GM23338 (cell line): Measurements from ENCODE around the gene RHOA. TPM values are rescaled to one million over a fixed set of nuclear protein-coding genes. Genes with fewer than 3 reads are reported as not detected.

ENCODE experiments used
- ATAC-seq: fragments of 200-7000 bp; cut with Tn5 transposase; 3 replicates; pipeline ENCODE4 v1.9.1; 2020
- DNase-seq: peaks from one replicate; pipeline ENCODE4 v3.0.0-alpha.2; 2015; ENCODE audit warnings: low spot score
- H2AFZ ChIP-seq: fragments of 200-600 bp; sonication (generic); 2 replicates; pipeline ENCODE4 v1.8.0; 2016; ENCODE audit warnings: antibody characterized with exemption, mild to moderate bottlenecking, moderate library complexity
- H3F3A ChIP-seq: fragments of 200-600 bp; sonication (generic); replicated peaks from 2 replicates; pipeline ENCODE4 v1.8.0; 2017; ENCODE audit warnings: antibody characterized with exemption, mixed run types, low read depth
- H3K27ac ChIP-seq: fragments of 200-600 bp; sonication (generic); 2 replicates; pipeline ENCODE4 v1.6.1; 2016; ENCODE audit warnings: low read depth
- H3K27me3 ChIP-seq: fragments of 200-600 bp; sonication (generic); 2 replicates; pipeline ENCODE4 v1.8.0; 2016; ENCODE audit warnings: mild to moderate bottlenecking, mixed run types, moderate library complexity; ENCODE audit not compliant: insufficient read depth
- H3K36me3 ChIP-seq: fragments of 200-600 bp; sonication (generic); 2 replicates; pipeline ENCODE4 v1.8.0; 2016; ENCODE audit warnings: mild to moderate bottlenecking; ENCODE audit not compliant: insufficient read depth
- H3K4me1 ChIP-seq: fragments of 200-600 bp; sonication (generic); 2 replicates; pipeline ENCODE4 v1.8.0; 2016; ENCODE audit warnings: mild to moderate bottlenecking, moderate library complexity; ENCODE audit not compliant: insufficient read depth
- H3K4me2 ChIP-seq: fragments of 200-600 bp; sonication (generic); 2 replicates; pipeline ENCODE4 v1.7.1; 2017; ENCODE audit warnings: mixed run types
- H3K4me3 ChIP-seq: fragments of 200-600 bp; sonication (generic); 2 replicates; pipeline ENCODE4 v1.6.1; 2016; ENCODE audit warnings: mixed run types
- H3K79me2 ChIP-seq: fragments of 200-600 bp; sonication (generic); replicated peaks from 2 replicates; pipeline ENCODE4 v1.8.0; 2017; ENCODE audit warnings: mild to moderate bottlenecking; ENCODE audit not compliant: insufficient read depth
- H3K9me2 ChIP-seq: fragments of 200-600 bp; sonication (generic); 2 replicates; pipeline ENCODE4 v1.8.0; 2017; ENCODE audit not compliant: insufficient read depth
- H4K20me1 ChIP-seq: fragments of 200-600 bp; sonication (generic); replicated peaks from 2 replicates; pipeline ENCODE4 v1.8.0; 2017; ENCODE audit warnings: mild to moderate bottlenecking; ENCODE audit not compliant: insufficient read depth
- H3K27ac Mint-ChIP-seq: 2 replicates; pipeline ENCODE4 v1.8.0; 2020; ENCODE audit warnings: inconsistent platforms, mild to moderate bottlenecking, moderate library complexity, mixed read lengths
- H3K27me3 Mint-ChIP-seq: 3 replicates; pipeline ENCODE4 v1.8.0; 2022; ENCODE audit warnings: low read depth, mild to moderate bottlenecking, moderate library complexity, mixed read lengths, inconsistent platforms; ENCODE audit not compliant: insufficient read depth, poor library complexity
- H3K36me3 Mint-ChIP-seq: 3 replicates; pipeline ENCODE4 v1.8.0; 2021; ENCODE audit warnings: low read depth, mild to moderate bottlenecking, inconsistent platforms, moderate library complexity, mixed read lengths
- H3K4me1 Mint-ChIP-seq: 3 replicates; pipeline ENCODE4 v1.8.0; 2020; ENCODE audit warnings: mild to moderate bottlenecking, inconsistent platforms, mixed read lengths
- H3K4me3 Mint-ChIP-seq: 3 replicates; pipeline ENCODE4 v1.8.0; 2021; ENCODE audit warnings: moderate library complexity, mild to moderate bottlenecking, inconsistent platforms, mixed read lengths
- H3K9me3 Mint-ChIP-seq: 3 replicates; pipeline ENCODE4 v1.8.0; 2020; ENCODE audit warnings: moderate library complexity, mild to moderate bottlenecking, inconsistent platforms, mixed read lengths
- CTCF ChIP-seq, 2 experiments: fragments of 200-600 bp in 1 of 2; sonication (generic) in 1 of 2; conservative IDR thresholded peaks; 2 replicates each; pipeline versions ENCODE4 v1.5.1 to v1.6.1; 2016 to 2017; ENCODE audit warnings: antibody characterized with exemption in 2 of 2, low read depth in 2 of 2, mild to moderate bottlenecking in 2 of 2, moderate library complexity in 1 of 2
- ETS1 ChIP-seq: IDR thresholded peaks from 2 replicates; pipeline ENCODE4 v1.6.1; 2016; ENCODE audit warnings: antibody characterized with exemption
- EZH2 ChIP-seq: fragments of 200-600 bp; sonication (generic); IDR thresholded peaks from one replicate; pipeline ENCODE4 v1.8.0; 2017; ENCODE audit warnings: antibody characterized with exemption, mild to moderate bottlenecking, low read depth; ENCODE audit not compliant: unreplicated experiment
- JUNB ChIP-seq: IDR thresholded peaks from one replicate; pipeline ENCODE4 v1.6.1; 2016; ENCODE audit warnings: antibody characterized with exemption; ENCODE audit not compliant: unreplicated experiment
- NANOG ChIP-seq: IDR thresholded peaks from 2 replicates; pipeline ENCODE4 v1.6.1; 2016; ENCODE audit warnings: antibody characterized with exemption, borderline replicate concordance
- POLR2AphosphoS5 ChIP-seq: IDR thresholded peaks from 2 replicates; pipeline ENCODE4 v1.6.1; 2016; ENCODE audit warnings: antibody characterized with exemption, low read depth
- ZNF462 ChIP-seq: fragments of 250-450 bp; sonication (Bioruptor Pico); IDR thresholded peaks from 2 replicates; pipeline ENCODE4 v1.5.0; 2020; ENCODE audit warnings: mild to moderate bottlenecking, moderate library complexity
- long read RNA-seq: library from polyadenylated mRNA; unstranded; transcript quantifications from one replicate; pipeline ENCODE4 v2.0.0, GENCODE V29; 2020; ENCODE audit not compliant: unreplicated experiment
- polyA plus RNA-seq: library from polyadenylated mRNA; unstranded; fragments of >200 nt; fragmentation: Nextera tagmentation; extraction: Ambion mirVana; gene quantifications from 2 replicates; pipeline ENCODE4 v1.2.1, GENCODE V29; 2016
- total RNA-seq: library from RNA; depleted of rRNA; stranded (reverse); fragments of >200 nt; shearing (Covaris generic); gene quantifications from 2 replicates; pipeline ENCODE4 v1.2.3, GENCODE V29; 2014; rRNA removed

The RHOA gene
- total RNA-seq (373 and 421 TPM in 2 replicates), polyA plus RNA-seq (234 and 248 TPM in 2 replicates)
- long read RNA-seq, transcript RHOA-202 (5 exons, 2,031 nt), result major isoform, 443 of 475 reads
- long read RNA-seq, partial matches to known transcripts, result 20 of 475 reads
- long read RNA-seq, other reads (novel, unspliced or antisense), result 11 of 475 reads

GRCh38 chr3:49411968-49412631 lies at the start of gene RHOA, which contains the start of gene TCTA:
Gene RHOA (minus strand): TSS chr3:49411976. CDS start chr3:49375589, 36,387 bp downstream.
Gene TCTA (plus strand): TSS chr3:49412423. CDS start chr3:49412427, 4 bp downstream.
- Histone ChIP-seq H3K27ac (peak within 1 kb of the TSS; percentile 88), H3K9me2 (no peaks in the 10 kb centered on the region), H3K27me3 (no peaks in the 10 kb centered on the region), H3K4me2 (peak within 1 kb of the TSS; percentile 89), H4K20me1 (peaks cover 37% of the 10 kb centered on the region), H3K79me2 (peaks cover 43% of the 10 kb centered on the region), H3K36me3 (no peaks in the 10 kb centered on the region), H3K4me3 (peak within 1 kb of the TSS; percentile 84), H2AFZ (peak within 1 kb of the TSS; percentile 83), H3K4me1 (peaks cover 12% of the 10 kb centered on the region), H3F3A (peaks cover 14% of the 10 kb centered on the region)
- Mint-ChIP-seq H3K27ac (peak within 1 kb of the TSS; percentile 97), H3K36me3 (peaks cover 24% of the 10 kb centered on the region), H3K9me3 (no peaks in the 10 kb centered on the region), H3K4me3 (peak within 1 kb of the TSS; percentile 94), H3K27me3 (peaks cover 6% of the 10 kb centered on the region), H3K4me1 (peaks cover 28% of the 10 kb centered on the region)
- ATAC-seq (peak; percentile 82), DNase-seq (peak; percentile 98)
- TF ChIP-seq EZH2 (no peak), POLR2AphosphoS5 (peak; percentile 98), CTCF (conservative IDR thresholded peaks at IDR 0.05; ENCODE audit: low read depth in 2 of 2) (no peak), JUNB (no peak), NANOG (no peak)

GRCh38 chr3:49460956-49461355 lies 49.2 kb upstream of the RHOA start:
- H3K36me3 ChIP-seq, result no peaks in the 10 kb centered on the region
- Mint-ChIP-seq H3K9me3 (no peaks in the 10 kb centered on the region), H3K36me3 (no peaks in the 10 kb centered on the region; the same call in 2 of the 3 replicates), H3K4me1 (peaks cover 47% of the 10 kb centered on the region), H3K27ac (peak overlapping the region; percentile 97), H3K27me3 (peaks cover 8% of the 10 kb centered on the region), H3K4me3 (peak overlapping the region; percentile 54; the same call in 2 of the 3 replicates)
- H3K79me2 ChIP-seq, result no peaks in the 10 kb centered on the region
- H4K20me1 ChIP-seq, result no peaks in the 10 kb centered on the region
- no peak overlapping the region for H2AFZ ChIP-seq
- peak overlapping the region; percentile 99 for H3K27ac ChIP-seq
- H3F3A ChIP-seq, result peaks cover 21% of the 10 kb centered on the region; the same call in 1 of the 2 replicates
- no peak for DNase-seq
- H3K4me2 ChIP-seq, result peak overlapping the region; percentile 75
- peak overlapping the region; percentile 29; the same call in 1 of the 2 replicates for H3K4me3 ChIP-seq
- no peaks in the 10 kb centered on the region for H3K27me3 ChIP-seq
- H3K9me2 ChIP-seq, result no peaks in the 10 kb centered on the region
- ATAC-seq, result no peak
- H3K4me1 ChIP-seq, result peaks cover 37% of the 10 kb centered on the region
- TF ChIP-seq POLR2AphosphoS5, result no peak
- no peak for TF ChIP-seq ZNF462
- no peak for TF ChIP-seq NANOG
- no peak for TF ChIP-seq CTCF (conservative IDR thresholded peaks at IDR 0.05; ENCODE audit: low read depth in 2 of 2)
- TF ChIP-seq ETS1, result no peak
